ENCODE results near the gene RAPGEF6.
"Not testable (repeated sequence)": the region's sequence is repeated elsewhere in the genome, so short reads cannot be mapped to it uniquely, and the experiment has no call there.

RAPGEF6 gene

GRCh38 chr5:131610198-131611063 is 24.6 kb downstream of the RAPGEF6 start:
- no peak for DNase-seq (ENCODE audit: extremely low read depth in 1 of 2, low read depth in 1 of 2)

GRCh38 chr5:131609774-131610173 is 25.3 kb downstream of the RAPGEF6 start:
- no peak for DNase-seq (ENCODE audit: extremely low read depth in 1 of 2, low read depth in 1 of 2)

- DNase-seq (ENCODE audit: extremely low read depth in 1 of 2, low read depth in 1 of 2) = no peak
Observed at GRCh38 chr5:131608597-131608996, 26.4 kb downstream of the RAPGEF6 start.

GRCh38 chr5:131607903-131608540 is 27.0 kb downstream of the RAPGEF6 start:
- DNase-seq (ENCODE audit: extremely low read depth in 1 of 2, low read depth in 1 of 2) = no peak

GRCh38 chr5:131607418-131607817 is 27.6 kb downstream of the RAPGEF6 start:
- no peak for DNase-seq (ENCODE audit: extremely low read depth in 1 of 2, low read depth in 1 of 2)

GRCh38 chr5:131605086-131605485 is 29.9 kb downstream of the RAPGEF6 start:
- no peak for DNase-seq (ENCODE audit: extremely low read depth in 1 of 2, low read depth in 1 of 2)

- peak in 1 of 2 donors; percentile 10 for DNase-seq (ENCODE audit: extremely low read depth in 1 of 2, low read depth in 1 of 2)
Observed at GRCh38 chr5:131595088-131596033, 39.7 kb downstream of the RAPGEF6 start.

- DNase-seq (ENCODE audit: extremely low read depth in 1 of 2, low read depth in 1 of 2) = no peak
Observed at GRCh38 chr5:131593921-131594320, 41.1 kb downstream of the RAPGEF6 start.

- DNase-seq (ENCODE audit: extremely low read depth in 1 of 2, low read depth in 1 of 2) = not testable (repeated sequence)
Observed at GRCh38 chr5:131593436-131593835, 41.6 kb downstream of the RAPGEF6 start.

- no peak for DNase-seq (ENCODE audit: extremely low read depth in 1 of 2, low read depth in 1 of 2)
Observed at GRCh38 chr5:131589510-131590348, 45.3 kb downstream of the RAPGEF6 start.

- no peak for DNase-seq (ENCODE audit: extremely low read depth in 1 of 2, low read depth in 1 of 2)
Observed at GRCh38 chr5:131587541-131587940, 47.5 kb downstream of the RAPGEF6 start.

- no peak for DNase-seq (ENCODE audit: extremely low read depth in 1 of 2, low read depth in 1 of 2)
Observed at GRCh38 chr5:131581702-131582101, 53.3 kb downstream of the RAPGEF6 start.

GRCh38 chr5:131579917-131580671 is 54.9 kb downstream of the RAPGEF6 start:
- DNase-seq (ENCODE audit: extremely low read depth in 1 of 2, low read depth in 1 of 2) = no peak

GRCh38 chr5:131575660-131576227 is 59.3 kb downstream of the RAPGEF6 start:
- no peak for DNase-seq (ENCODE audit: extremely low read depth in 1 of 2, low read depth in 1 of 2)

GRCh38 chr5:131571669-131572168 is 63.3 kb downstream of the RAPGEF6 start:
- no peak for DNase-seq (ENCODE audit: extremely low read depth in 1 of 2, low read depth in 1 of 2)

- DNase-seq (ENCODE audit: extremely low read depth in 1 of 2, low read depth in 1 of 2) = no peak
Observed at GRCh38 chr5:131570757-131571156, 64.3 kb downstream of the RAPGEF6 start.

- no peak for DNase-seq (ENCODE audit: extremely low read depth in 1 of 2, low read depth in 1 of 2)
Observed at GRCh38 chr5:131564229-131564652, 70.8 kb downstream of the RAPGEF6 start.

- no peak for DNase-seq (ENCODE audit: extremely low read depth in 1 of 2, low read depth in 1 of 2)
Observed at GRCh38 chr5:131563434-131564228, 71.4 kb downstream of the RAPGEF6 start.
